COR-L47 (cell line): ENCODE measurements around the gene ADAD1.

Experiments used
- DNase-seq: peaks from one replicate; lab custom pipeline; 2025; lab: John Stamatoyannopoulos, UW

ADAD1 gene

DNA sequence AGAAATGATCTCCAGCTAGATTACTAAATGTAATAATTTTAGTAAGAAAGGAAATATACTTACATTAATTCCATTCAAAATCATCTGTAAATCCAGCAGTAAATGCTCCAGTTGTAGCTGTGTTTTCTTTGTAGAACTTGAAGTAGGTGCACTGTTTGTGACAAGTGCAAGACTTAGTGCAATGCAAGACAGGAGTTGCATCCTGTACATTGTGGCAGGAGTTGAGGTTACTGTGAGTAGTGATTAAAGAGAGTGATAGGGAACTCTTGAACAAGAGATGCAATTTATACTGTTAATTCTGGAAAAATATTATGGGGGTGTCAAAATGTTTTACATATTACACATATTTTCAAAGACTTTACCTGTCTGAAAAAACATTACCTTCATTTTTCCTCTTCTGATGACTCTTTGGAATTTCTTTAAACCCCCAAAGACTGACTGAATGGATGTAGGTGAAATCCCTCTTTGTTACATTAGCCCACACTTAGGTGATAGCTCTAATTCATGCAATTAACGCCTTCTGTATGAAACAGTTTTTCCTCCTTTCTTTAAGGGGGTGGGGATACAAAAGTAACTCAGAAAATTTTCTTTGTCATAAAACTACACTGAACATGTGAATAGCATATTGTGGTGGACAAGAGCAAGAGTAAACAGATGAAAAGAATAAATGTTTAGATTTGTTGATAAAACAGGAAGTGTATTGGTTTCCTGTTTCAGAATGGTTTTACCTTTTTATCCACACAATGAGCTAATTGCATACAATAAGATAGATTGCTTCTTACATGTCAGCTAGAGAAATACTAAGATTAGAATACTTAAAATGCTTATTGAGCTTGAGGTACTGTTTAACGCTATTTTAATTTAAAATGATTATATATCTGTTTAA is 77.7 kb downstream of the ADAD1 start, which contains the start of gene IL2:
TSS of gene IL2 (minus strand) at position 495 of the 886 bp plus-strand sequence. CDS start at position 210, 285 bp downstream.
- DNase-seq: no peak

DNA sequence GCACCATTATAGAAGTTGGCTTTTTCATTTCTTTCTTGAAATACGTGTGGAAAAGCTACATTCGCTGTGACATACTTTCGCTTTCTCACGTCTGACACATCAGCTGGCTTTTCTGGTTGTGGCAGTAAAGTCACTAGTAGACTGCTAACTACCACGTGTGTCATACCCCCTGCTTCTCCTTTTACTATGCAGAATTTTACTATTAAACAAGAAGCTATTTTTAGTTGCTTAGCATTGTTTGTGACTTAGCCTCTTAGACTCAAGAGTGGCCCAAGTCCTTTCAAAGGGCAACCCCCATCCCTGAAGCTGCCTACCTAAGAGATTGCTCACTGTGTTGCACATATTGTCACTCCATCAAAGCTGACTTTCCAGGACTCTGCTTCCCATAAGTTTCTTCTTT is 79.8 kb downstream of the ADAD1 start:
- no peak for DNase-seq

DNA sequence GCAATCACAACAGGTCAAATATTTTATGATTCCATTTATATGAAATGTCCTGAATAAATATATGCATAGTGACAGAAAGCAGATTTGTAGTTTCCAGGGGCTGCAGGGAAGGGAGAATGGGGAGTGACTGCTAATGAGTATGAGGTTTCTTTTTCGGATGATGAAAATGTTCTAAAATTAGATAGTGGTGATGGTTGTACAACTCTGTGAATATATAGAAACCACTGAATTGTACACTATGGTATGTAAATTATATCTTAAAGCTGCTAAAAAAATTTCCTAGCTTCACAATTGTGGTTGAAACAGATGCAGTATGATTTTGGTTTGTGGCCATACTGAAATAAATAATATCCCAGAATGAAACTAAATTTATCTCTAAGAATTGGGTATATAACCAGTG is 90.6 kb downstream of the ADAD1 start:
- no peak for DNase-seq

DNA sequence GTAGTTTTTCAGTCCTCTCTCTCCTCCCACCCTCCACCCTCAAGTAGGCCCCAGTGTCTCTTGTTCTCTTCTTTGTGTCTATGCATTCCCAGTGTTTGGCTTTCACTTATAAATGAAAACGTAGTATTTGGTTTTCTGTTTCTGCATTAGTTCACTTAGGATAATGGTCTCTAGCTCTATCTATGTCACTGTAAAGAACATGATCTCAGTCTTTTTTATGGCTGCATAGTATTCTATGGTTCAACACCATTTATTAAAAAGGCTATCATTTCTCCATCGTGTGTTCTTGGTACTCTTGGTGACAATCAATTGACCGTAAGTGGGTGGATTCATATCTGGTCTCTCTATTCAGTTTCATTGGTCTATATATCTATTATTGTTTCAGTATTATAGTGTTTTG is 96.4 kb downstream of the ADAD1 start:
- no peak for DNase-seq

DNA sequence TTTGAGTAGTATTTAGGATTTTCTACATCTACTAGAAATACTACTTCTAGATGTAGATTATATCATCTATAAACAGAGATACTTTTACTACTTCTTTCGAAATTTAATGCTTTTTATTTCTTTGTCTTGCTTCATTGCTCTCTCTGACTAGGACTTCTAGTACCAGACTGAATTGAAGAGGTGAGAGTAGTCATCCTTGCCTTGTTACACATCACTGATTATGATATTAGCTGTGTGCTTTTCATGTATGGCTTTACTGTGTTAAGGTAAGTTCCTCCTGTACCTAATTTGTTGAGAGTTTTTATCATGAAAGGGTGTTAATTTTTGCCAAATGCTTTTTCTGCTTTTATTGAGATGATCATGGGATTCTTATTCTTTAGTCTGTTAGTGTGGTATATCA is 97.3 kb downstream of the ADAD1 start:
- DNase-seq: no peak

DNA sequence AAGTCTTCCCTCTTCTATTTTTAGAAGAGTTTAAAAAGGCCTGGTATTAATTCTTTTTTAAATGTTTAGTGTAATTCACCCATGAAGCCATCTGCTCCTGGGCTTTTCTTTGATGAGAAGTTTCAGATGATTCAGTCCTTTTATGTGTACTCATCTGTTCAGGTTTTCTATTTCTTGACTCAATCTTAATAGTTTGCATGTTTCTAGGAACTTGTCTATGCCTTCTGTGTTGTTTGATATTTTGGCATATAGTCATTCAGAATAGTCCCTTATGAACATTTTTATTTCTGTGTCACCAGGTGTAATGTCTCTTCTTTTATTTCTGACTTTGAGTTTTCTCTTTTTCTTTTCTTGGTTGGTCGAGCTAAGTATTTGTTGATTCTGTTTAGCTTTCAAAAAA is 97.9 kb downstream of the ADAD1 start:
- DNase-seq: no peak
